22Rv1 (cell line): ENCODE measurements around the gene MT1A.

Source experiments
- H3K27ac ChIP-seq: fragments of 450-650 bp; 2 replicates; pipeline ENCODE4 v1.5.1; 2017
- ZFX ChIP-seq: fragments of 450-650 bp; IDR thresholded peaks from 2 replicates; pipeline ENCODE4 v1.6.1; 2017; ENCODE audit warnings: antibody characterized with exemption, borderline replicate concordance
- TF ChIP-seq, protein P1 (sequence below): fragments of 450-650 bp; IDR thresholded peaks from 2 replicates; pipeline ENCODE4 v1.5.1; 2017; ENCODE audit warnings: mild to moderate bottlenecking

Gene MT1A

DNA sequence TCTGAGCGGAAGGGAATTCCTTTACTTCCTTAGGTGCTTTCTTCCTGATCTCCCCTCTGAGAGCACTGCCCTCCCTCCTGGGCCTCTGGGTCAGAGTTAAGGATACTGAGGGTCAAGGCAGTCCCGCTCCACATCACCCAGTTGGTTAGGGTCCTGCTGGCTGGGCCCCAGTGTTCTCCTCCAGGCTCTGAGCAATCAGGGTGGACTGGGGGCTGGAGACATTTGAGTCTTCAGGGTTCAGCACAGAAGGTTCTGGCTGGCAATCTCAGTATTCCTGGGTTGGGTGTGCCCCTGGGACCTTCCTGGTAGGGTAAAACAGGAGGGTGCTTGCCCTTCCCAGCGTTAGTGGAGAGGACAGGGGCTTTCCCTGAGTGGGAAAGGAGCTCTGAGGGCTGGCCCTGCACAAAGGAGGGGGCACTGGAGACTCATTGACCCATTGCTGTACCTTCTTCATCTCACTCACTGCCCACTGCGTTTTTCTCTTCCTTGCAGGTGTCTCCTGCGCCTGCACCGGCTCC is 5.6 kb upstream of the MT1A start:
- TF ChIP-seq, protein P1, sequence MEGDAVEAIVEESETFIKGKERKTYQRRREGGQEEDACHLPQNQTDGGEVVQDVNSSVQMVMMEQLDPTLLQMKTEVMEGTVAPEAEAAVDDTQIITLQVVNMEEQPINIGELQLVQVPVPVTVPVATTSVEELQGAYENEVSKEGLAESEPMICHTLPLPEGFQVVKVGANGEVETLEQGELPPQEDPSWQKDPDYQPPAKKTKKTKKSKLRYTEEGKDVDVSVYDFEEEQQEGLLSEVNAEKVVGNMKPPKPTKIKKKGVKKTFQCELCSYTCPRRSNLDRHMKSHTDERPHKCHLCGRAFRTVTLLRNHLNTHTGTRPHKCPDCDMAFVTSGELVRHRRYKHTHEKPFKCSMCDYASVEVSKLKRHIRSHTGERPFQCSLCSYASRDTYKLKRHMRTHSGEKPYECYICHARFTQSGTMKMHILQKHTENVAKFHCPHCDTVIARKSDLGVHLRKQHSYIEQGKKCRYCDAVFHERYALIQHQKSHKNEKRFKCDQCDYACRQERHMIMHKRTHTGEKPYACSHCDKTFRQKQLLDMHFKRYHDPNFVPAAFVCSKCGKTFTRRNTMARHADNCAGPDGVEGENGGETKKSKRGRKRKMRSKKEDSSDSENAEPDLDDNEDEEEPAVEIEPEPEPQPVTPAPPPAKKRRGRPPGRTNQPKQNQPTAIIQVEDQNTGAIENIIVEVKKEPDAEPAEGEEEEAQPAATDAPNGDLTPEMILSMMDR, result no peak
- no peak for TF ChIP-seq ZFX
- H3K27ac ChIP-seq, result no peak overlapping the region

DNA sequence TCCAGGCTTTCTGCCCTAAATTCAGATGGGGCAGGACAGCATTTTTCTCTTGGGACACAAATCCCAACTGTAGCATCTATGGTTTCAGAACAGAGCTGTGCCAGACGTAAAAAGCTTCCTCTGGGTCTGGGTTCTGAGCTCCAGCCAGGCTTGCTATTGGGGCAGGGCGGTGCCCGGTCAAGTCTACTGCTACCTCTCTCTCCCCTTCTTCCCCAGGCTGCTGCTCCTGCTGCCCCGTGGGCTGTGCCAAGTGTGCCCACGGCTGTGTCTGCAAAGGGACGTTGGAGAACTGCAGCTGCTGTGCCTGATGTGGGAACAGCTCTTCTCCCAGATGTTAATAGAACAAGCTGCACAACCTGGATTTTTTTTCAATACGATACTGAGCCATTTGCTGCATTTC is 4.9 kb upstream of the MT1A start:
- no peak for TF ChIP-seq ZFX
- TF ChIP-seq, protein P1, result no peak
- H3K27ac ChIP-seq, result no peak overlapping the region

- TF ChIP-seq, protein P1, result no peak
- no peak for TF ChIP-seq ZFX
- H3K27ac ChIP-seq, result no peak overlapping the region
Observed at GRCh38 chr16:56634715-56635440, 3.6 kb upstream of the MT1A start.

- no peak for TF ChIP-seq ZFX
- TF ChIP-seq, protein P1, result no peak
- H3K27ac ChIP-seq, result no peak overlapping the region
Observed at GRCh38 chr16:56635441-56635967, 3.0 kb upstream of the MT1A start.

GRCh38 chr16:56636616-56637413 is 1.7 kb upstream of the MT1A start:
- TF ChIP-seq, protein P1, result no peak

GRCh38 chr16:56639045-56639444 is 579 bp downstream of the MT1A start:
- TF ChIP-seq, protein P1, result no peak
- no peak for TF ChIP-seq ZFX
- no peak overlapping the region for H3K27ac ChIP-seq

More at GRCh38 chr16:56636616-56637413, 1.7 kb upstream of the MT1A start:
- H3K27ac ChIP-seq, result no peak overlapping the region

DNA sequence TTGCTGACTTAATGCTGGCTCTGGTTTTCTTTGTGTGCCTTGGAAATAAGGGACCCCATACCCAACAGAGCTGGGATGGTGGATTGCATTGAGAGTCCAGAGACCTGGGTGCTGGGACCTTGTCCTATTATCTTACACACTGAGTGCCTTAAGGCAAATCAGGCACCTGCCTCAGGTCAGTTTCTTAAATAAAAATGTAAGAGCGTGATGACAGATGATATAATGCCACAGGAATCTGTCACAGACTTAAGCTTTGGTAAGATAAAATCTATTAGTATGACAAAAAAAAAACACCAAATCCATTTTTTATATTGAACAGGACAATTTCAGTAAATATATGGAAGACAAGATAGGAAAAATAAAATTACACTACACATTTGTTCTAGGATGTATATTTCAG is 1.6 kb downstream of the MT1A start:
- TF ChIP-seq, protein P1, result no peak
- TF ChIP-seq ZFX, result no peak

More for the DNA sequence above, 1.6 kb downstream of the MT1A start:
- no peak overlapping the region for H3K27ac ChIP-seq
